ENCODE measurements around the gene ZNF410. TPM values are rescaled to one million over a fixed set of nuclear protein-coding genes. Genes with fewer than 3 reads are reported as not detected.

The ZNF410 gene
- total RNA-seq, 1 donor = 83.2 TPM

DNA sequence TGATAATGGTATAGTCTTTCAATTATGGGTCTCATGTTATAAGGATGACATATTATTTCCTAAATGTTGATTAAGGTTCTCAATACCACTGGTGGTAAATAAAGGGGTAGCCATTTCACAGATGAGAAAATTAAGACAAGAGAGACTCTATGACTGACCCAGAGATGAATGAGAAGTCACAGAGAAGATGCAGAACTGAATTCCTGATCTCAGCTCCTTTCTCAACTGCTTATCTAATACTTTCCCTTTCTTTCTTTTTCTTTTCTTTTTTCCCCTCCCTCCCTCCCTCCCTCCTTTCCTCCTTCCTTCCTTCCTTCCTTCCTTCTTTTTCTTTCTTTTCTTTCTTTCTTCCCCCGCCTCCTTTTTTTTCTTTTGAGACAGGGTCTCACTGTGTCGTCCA, 43.4 kb upstream of the ZNF410 start:
- H2AFZ ChIP-seq (ENCODE audit: low read length) = no peak overlapping the region
- TF ChIP-seq, protein P1, sequence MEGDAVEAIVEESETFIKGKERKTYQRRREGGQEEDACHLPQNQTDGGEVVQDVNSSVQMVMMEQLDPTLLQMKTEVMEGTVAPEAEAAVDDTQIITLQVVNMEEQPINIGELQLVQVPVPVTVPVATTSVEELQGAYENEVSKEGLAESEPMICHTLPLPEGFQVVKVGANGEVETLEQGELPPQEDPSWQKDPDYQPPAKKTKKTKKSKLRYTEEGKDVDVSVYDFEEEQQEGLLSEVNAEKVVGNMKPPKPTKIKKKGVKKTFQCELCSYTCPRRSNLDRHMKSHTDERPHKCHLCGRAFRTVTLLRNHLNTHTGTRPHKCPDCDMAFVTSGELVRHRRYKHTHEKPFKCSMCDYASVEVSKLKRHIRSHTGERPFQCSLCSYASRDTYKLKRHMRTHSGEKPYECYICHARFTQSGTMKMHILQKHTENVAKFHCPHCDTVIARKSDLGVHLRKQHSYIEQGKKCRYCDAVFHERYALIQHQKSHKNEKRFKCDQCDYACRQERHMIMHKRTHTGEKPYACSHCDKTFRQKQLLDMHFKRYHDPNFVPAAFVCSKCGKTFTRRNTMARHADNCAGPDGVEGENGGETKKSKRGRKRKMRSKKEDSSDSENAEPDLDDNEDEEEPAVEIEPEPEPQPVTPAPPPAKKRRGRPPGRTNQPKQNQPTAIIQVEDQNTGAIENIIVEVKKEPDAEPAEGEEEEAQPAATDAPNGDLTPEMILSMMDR (IDR thresholded peaks at IDR 0.05; ENCODE audit: extremely low read depth, low read depth, low read length) = no peak
- no peaks in the 10 kb centered on the region for H3K36me3 ChIP-seq (ENCODE audit: insufficient read depth, low read length)
- no peaks in the 10 kb centered on the region for H4K20me1 ChIP-seq (ENCODE audit: insufficient read depth, low read length)
- H3K79me2 ChIP-seq (ENCODE audit: insufficient read depth, low read length) = no peaks in the 10 kb centered on the region
- H3K9me3 ChIP-seq (ENCODE audit: low read depth, low read length) = no peaks in the 10 kb centered on the region
- H3K4me3 ChIP-seq (ENCODE audit: insufficient read depth, low read length) = no peak overlapping the region
- DNase-seq (ENCODE audit: insufficient read length, low spot score, missing footprints) = no peak
- H3K4me1 ChIP-seq (ENCODE audit: insufficient read depth, low read length) = no peaks in the 10 kb centered on the region
- H3K27me3 ChIP-seq (ENCODE audit: insufficient read depth, low read length) = no peaks in the 10 kb centered on the region
- no peak overlapping the region for H3K4me2 ChIP-seq (ENCODE audit: insufficient read depth, low read length)
- no peak overlapping the region for H3K27ac ChIP-seq (ENCODE audit: low read depth, low read length)

DNA sequence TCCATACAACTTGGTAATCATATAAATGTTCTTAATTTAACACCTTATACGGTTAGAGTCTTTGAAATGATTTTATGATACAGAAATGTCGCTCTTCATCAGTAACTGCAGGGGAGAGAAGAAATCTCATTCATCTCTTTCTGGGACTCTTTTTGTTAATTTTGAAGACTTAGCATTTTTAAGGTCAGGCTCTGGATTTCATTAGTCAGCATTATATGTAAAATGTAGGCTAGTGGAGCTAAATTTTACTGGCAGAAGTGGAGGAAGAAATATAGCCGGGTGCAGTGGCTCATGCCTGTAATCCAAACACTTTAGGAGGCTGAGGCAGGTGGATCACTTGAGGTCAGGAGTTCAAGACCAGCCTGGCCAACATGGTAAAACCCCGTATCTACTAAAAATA, 39.7 kb upstream of the ZNF410 start:
- no peak for DNase-seq (ENCODE audit: insufficient read length, low spot score, missing footprints)
- peaks cover 15% of the 10 kb centered on the region for H3K4me1 ChIP-seq (ENCODE audit: insufficient read depth, low read length)
- H3K4me3 ChIP-seq (ENCODE audit: insufficient read depth, low read length) = no peak overlapping the region
- no peaks in the 10 kb centered on the region for H3K36me3 ChIP-seq (ENCODE audit: insufficient read depth, low read length)
- TF ChIP-seq, protein P1 (IDR thresholded peaks at IDR 0.05; ENCODE audit: extremely low read depth, low read depth, low read length) = no peak
- H3K79me2 ChIP-seq (ENCODE audit: insufficient read depth, low read length) = no peaks in the 10 kb centered on the region
- no peaks in the 10 kb centered on the region for H3K27me3 ChIP-seq (ENCODE audit: insufficient read depth, low read length)
- H4K20me1 ChIP-seq (ENCODE audit: insufficient read depth, low read length) = no peaks in the 10 kb centered on the region
- H3K27ac ChIP-seq (ENCODE audit: low read depth, low read length) = no peak overlapping the region
- no peak overlapping the region for H3K4me2 ChIP-seq (ENCODE audit: insufficient read depth, low read length)
- H2AFZ ChIP-seq (ENCODE audit: low read length) = no peak overlapping the region
- H3K9me3 ChIP-seq (ENCODE audit: low read depth, low read length) = no peaks in the 10 kb centered on the region

DNA sequence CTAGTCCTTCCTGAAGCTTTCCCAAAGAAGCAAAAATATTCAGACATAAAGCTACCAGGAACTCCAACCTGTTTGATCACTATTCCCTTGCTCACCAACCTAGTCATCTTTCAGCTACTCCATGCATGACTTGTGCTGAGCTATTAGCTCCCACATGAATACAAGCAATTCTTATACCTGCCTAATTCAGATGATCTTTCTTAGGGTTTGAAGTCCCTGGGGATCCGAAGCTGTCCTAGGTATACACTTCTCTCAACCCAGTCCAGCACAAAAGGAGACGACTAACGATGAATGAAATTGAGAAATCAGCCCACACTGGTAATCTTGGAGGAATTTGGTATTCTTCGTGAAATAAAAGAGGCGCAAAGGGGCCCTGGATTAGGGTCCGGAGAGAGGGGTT, 35.7 kb upstream of the ZNF410 start:
- Histone ChIP-seq H4K20me1 (ENCODE audit: insufficient read depth, low read length) (no peaks in the 10 kb centered on the region), H3K9me3 (ENCODE audit: low read depth, low read length) (no peaks in the 10 kb centered on the region), H3K4me2 (ENCODE audit: insufficient read depth, low read length) (peak overlapping the region; percentile 97), H3K36me3 (ENCODE audit: insufficient read depth, low read length) (no peaks in the 10 kb centered on the region), H3K4me3 (ENCODE audit: insufficient read depth, low read length) (peak overlapping the region; percentile 90), H2AFZ (ENCODE audit: low read length) (peak overlapping the region; percentile 93), H3K27me3 (ENCODE audit: insufficient read depth, low read length) (no peaks in the 10 kb centered on the region), H3K79me2 (ENCODE audit: insufficient read depth, low read length) (peaks cover 6% of the 10 kb centered on the region), H3K27ac (ENCODE audit: low read depth, low read length) (peak overlapping the region; percentile 99), H3K4me1 (ENCODE audit: insufficient read depth, low read length) (peaks cover 20% of the 10 kb centered on the region)
- DNase-seq (ENCODE audit: insufficient read length, low spot score, missing footprints) = peak; percentile 36
- TF ChIP-seq, protein P1 (IDR thresholded peaks at IDR 0.05; ENCODE audit: extremely low read depth, low read depth, low read length) = no peak

DNA sequence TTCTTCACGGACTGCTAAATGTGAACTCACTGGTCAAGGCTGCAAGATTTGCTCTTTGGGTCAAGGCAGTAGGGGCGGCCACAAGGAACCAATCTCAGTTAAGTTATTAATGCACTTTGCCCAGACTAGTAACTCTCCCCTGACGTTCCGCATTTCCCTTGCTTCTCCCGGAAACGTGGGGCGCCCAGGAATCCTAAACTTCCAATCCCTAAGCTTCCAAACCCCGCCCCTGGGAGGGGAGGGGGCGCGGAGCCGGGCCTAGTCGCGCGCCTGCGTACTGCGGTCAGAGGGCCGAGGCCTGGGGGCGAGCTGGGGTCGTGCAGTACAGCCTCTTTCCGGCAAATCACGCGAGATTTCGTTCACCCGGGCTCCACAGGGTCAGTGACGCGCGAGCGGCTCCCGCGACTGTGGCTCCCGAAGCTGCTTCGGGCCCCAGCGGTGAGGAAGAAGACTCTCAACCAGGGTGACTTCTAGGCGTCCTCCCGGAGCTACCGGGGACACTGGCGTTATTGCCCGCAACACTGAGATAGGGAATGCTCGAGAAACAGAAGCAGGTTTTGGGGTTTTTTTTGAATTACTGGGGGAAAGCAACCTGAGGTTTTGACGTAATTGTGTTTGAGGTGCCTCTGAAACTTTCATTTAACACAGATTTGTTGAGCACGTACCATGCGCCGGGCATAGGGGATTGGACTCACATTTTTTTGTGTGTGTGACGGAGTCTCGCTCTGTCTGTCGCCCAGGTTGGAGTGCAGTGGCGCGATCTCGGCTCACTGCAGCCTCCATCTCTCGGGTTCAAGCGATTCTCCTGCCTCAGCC, 34.9 kb upstream of the ZNF410 start, which contains the start of gene PTGR2:
Gene PTGR2 (plus strand): TSS at position 265 of the 816 bp plus-strand sequence. CDS start 7,032 bp downstream, outside the sequence.
- no peaks in the 10 kb centered on the region for H3K9me3 ChIP-seq (ENCODE audit: low read depth, low read length)
- H3K27me3 ChIP-seq (ENCODE audit: insufficient read depth, low read length) = no peaks in the 10 kb centered on the region
- peaks cover 20% of the 10 kb centered on the region for H3K4me1 ChIP-seq (ENCODE audit: insufficient read depth, low read length)
- H3K4me3 ChIP-seq (ENCODE audit: insufficient read depth, low read length) = peak within 1 kb of the TSS; percentile 90
- H3K4me2 ChIP-seq (ENCODE audit: insufficient read depth, low read length) = peak within 1 kb of the TSS; percentile 97
- TF ChIP-seq, protein P1 (IDR thresholded peaks at IDR 0.05; ENCODE audit: extremely low read depth, low read depth, low read length) = no peak
- DNase-seq (ENCODE audit: insufficient read length, low spot score, missing footprints) = peak; percentile 99
- H4K20me1 ChIP-seq (ENCODE audit: insufficient read depth, low read length) = no peaks in the 10 kb centered on the region
- peaks cover 6% of the 10 kb centered on the region for H3K79me2 ChIP-seq (ENCODE audit: insufficient read depth, low read length)
- H3K36me3 ChIP-seq (ENCODE audit: insufficient read depth, low read length) = no peaks in the 10 kb centered on the region
- peak within 1 kb of the TSS; percentile 93 for H2AFZ ChIP-seq (ENCODE audit: low read length)
- H3K27ac ChIP-seq (ENCODE audit: low read depth, low read length) = peak within 1 kb of the TSS; percentile 99

Measured in osteoblast (primary cell).